ENCODE results near the gene RIBC1. TPM values are rescaled to one million over a fixed set of nuclear protein-coding genes. Genes with fewer than 3 reads are reported as not detected.
A peak's percentile ranks its signal among the peaks of the same experiment; 100 is the strongest.

RIBC1 gene
- total RNA-seq, 3 donors from 2014 or later (not counting 1 experiment from before 2014, with no cell fraction given) = 0.85 to 2.1 (median 1.1) TPM

DNA sequence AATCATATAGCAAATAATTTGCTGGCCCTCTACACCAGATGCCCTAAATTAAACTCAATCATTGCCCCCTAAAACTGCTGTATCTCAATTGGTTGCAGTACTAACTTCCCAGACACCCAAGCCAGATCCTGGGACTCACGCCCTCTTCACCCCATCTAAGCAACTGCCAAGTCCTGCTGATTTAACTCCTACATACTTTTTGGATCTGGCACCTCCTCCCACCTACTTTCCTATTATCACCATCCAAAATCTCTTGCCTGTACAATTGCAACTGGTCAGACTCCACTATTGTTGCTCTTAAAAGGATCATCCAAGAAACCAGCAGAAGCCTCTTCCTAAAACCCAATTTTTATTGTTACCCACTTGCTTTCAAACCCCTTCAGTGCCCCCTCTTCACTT, 16.2 kb downstream of the RIBC1 start:
- intact Hi-C loops (cut with micrococcal nuclease) = no loop called here
- ATAC-seq (no peak), DNase-seq (no peak)
- H3K4me3 Mint-ChIP-seq = no peak overlapping the region
- H3K4me1 Mint-ChIP-seq = peaks cover 17 to 18% of the 10 kb centered on the region in 2 donors
- H3K27ac Mint-ChIP-seq = no peak overlapping the region
- TF ChIP-seq, protein P1, sequence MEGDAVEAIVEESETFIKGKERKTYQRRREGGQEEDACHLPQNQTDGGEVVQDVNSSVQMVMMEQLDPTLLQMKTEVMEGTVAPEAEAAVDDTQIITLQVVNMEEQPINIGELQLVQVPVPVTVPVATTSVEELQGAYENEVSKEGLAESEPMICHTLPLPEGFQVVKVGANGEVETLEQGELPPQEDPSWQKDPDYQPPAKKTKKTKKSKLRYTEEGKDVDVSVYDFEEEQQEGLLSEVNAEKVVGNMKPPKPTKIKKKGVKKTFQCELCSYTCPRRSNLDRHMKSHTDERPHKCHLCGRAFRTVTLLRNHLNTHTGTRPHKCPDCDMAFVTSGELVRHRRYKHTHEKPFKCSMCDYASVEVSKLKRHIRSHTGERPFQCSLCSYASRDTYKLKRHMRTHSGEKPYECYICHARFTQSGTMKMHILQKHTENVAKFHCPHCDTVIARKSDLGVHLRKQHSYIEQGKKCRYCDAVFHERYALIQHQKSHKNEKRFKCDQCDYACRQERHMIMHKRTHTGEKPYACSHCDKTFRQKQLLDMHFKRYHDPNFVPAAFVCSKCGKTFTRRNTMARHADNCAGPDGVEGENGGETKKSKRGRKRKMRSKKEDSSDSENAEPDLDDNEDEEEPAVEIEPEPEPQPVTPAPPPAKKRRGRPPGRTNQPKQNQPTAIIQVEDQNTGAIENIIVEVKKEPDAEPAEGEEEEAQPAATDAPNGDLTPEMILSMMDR (IDR thresholded peaks at IDR 0.05) = no peak
- Histone ChIP-seq H3K27me3 (ENCODE audit: control insufficient read depth, insufficient read depth, low read length) (no peaks in the 10 kb centered on the region), H3K4me1 (ENCODE audit: control insufficient read depth, insufficient read depth, low read length) (peaks cover 24% of the 10 kb centered on the region), H3K4me3 (ENCODE audit: low read length) (no peak overlapping the region), H3K27ac (ENCODE audit: low read length) (no peak overlapping the region), H3K9me3 (ENCODE audit: control insufficient read depth, insufficient read depth, low read length) (no peaks in the 10 kb centered on the region), H3K36me3 (ENCODE audit: control insufficient read depth, insufficient read depth, low read length) (no peaks in the 10 kb centered on the region)
- H3K36me3 Mint-ChIP-seq = no peaks in the 10 kb centered on the region
- H3K27me3 Mint-ChIP-seq (ENCODE audit: low read depth in 2 of 2) = peaks cover 8 to 25% of the 10 kb centered on the region in 2 donors
- H3K9me3 Mint-ChIP-seq = no peaks in the 10 kb centered on the region
- whole genome bisulfite sequencing (ENCODE audit: insufficient coverage) = 93% methylated on average over 1 of the region's 1 CpG

- Mint-ChIP-seq H3K9me3 (no peaks in the 10 kb centered on the region), H3K4me1 (peaks cover 5 to 9% of the 10 kb centered on the region in 2 donors), H3K4me3 (peak overlapping the region; percentile 74), H3K36me3 (no peaks in the 10 kb centered on the region), H3K27me3 (ENCODE audit: low read depth in 2 of 2) (peaks cover 8 to 25% of the 10 kb centered on the region in 2 donors), H3K27ac (peak overlapping the region in 1 of 2 donors; percentile 77)
- TF ChIP-seq, protein P1 (IDR thresholded peaks at IDR 0.05) = no peak
- no peaks in the 10 kb centered on the region for H3K9me3 ChIP-seq (ENCODE audit: control insufficient read depth, insufficient read depth, low read length)
- no peak overlapping the region for H3K4me3 ChIP-seq (ENCODE audit: low read length)
- ATAC-seq (no peak), DNase-seq (no peak)
- no CpG with 5 or more reads among the region's 5 CpGs for WGBS (ENCODE audit: insufficient coverage)
- H3K36me3 ChIP-seq (ENCODE audit: control insufficient read depth, insufficient read depth, low read length) = no peaks in the 10 kb centered on the region
- intact Hi-C loops (cut with micrococcal nuclease) = no loop called here
- H3K27ac ChIP-seq (ENCODE audit: low read length) = no peak overlapping the region
- H3K4me1 ChIP-seq (ENCODE audit: control insufficient read depth, insufficient read depth, low read length) = peaks cover 18% of the 10 kb centered on the region
- no peaks in the 10 kb centered on the region for H3K27me3 ChIP-seq (ENCODE audit: control insufficient read depth, insufficient read depth, low read length)
These were observed 17.4 kb downstream of the RIBC1 start for GRCh38 chrX:53440101-53440500.

GRCh38 chrX:53440621-53441517, 18.2 kb downstream of the RIBC1 start:
- Mint-ChIP-seq H3K4me1 (peaks cover 5 to 9% of the 10 kb centered on the region in 2 donors), H3K27ac (peak overlapping the region in 1 of 2 donors; percentile 77), H3K9me3 (no peaks in the 10 kb centered on the region), H3K4me3 (peak overlapping the region; percentile 77), H3K36me3 (no peaks in the 10 kb centered on the region), H3K27me3 (ENCODE audit: low read depth in 2 of 2) (peaks cover 8 to 25% of the 10 kb centered on the region in 2 donors)
- TF ChIP-seq, protein P1 (IDR thresholded peaks at IDR 0.05) = no peak
- H3K27ac ChIP-seq (ENCODE audit: low read length) = no peak overlapping the region
- DNase-seq (peak; percentile 16 to 17), ATAC-seq (peak; percentile 2 to 24 (median 10))
- no peaks in the 10 kb centered on the region for H3K27me3 ChIP-seq (ENCODE audit: control insufficient read depth, insufficient read depth, low read length)
- H3K9me3 ChIP-seq (ENCODE audit: control insufficient read depth, insufficient read depth, low read length) = no peaks in the 10 kb centered on the region
- H3K4me3 ChIP-seq (ENCODE audit: low read length) = peak overlapping the region; percentile 35
- H3K4me1 ChIP-seq (ENCODE audit: control insufficient read depth, insufficient read depth, low read length) = peaks cover 18% of the 10 kb centered on the region
- H3K36me3 ChIP-seq (ENCODE audit: control insufficient read depth, insufficient read depth, low read length) = no peaks in the 10 kb centered on the region
- intact Hi-C loops (cut with micrococcal nuclease) = no loop called here
- 26% methylated on average over 37 of the region's 39 CpGs for WGBS (ENCODE audit: insufficient coverage)

Data from natural killer cell (primary cell).